GM23338 (cell line): ENCODE results near the gene SLC37A3. TPM values are rescaled to one million over a fixed set of nuclear protein-coding genes. Genes with fewer than 3 reads are reported as not detected.

Source experiments
- ATAC-seq: fragments of 200-7000 bp; cut with Tn5 transposase; 3 replicates; pipeline ENCODE4 v1.9.1; 2020
- DNase-seq: peaks from one replicate; pipeline ENCODE4 v3.0.0-alpha.2; 2015; ENCODE audit warnings: low spot score
- H2AFZ ChIP-seq: fragments of 200-600 bp; sonication (generic); 2 replicates; pipeline ENCODE4 v1.8.0; 2016; ENCODE audit warnings: antibody characterized with exemption, mild to moderate bottlenecking, moderate library complexity
- H3F3A ChIP-seq: fragments of 200-600 bp; sonication (generic); replicated peaks from 2 replicates; pipeline ENCODE4 v1.8.0; 2017; ENCODE audit warnings: antibody characterized with exemption, mixed run types, low read depth
- H3K27ac ChIP-seq: fragments of 200-600 bp; sonication (generic); 2 replicates; pipeline ENCODE4 v1.6.1; 2016; ENCODE audit warnings: low read depth
- H3K27me3 ChIP-seq: fragments of 200-600 bp; sonication (generic); 2 replicates; pipeline ENCODE4 v1.8.0; 2016; ENCODE audit warnings: mild to moderate bottlenecking, mixed run types, moderate library complexity; ENCODE audit not compliant: insufficient read depth
- H3K36me3 ChIP-seq: fragments of 200-600 bp; sonication (generic); 2 replicates; pipeline ENCODE4 v1.8.0; 2016; ENCODE audit warnings: mild to moderate bottlenecking; ENCODE audit not compliant: insufficient read depth
- H3K4me1 ChIP-seq: fragments of 200-600 bp; sonication (generic); 2 replicates; pipeline ENCODE4 v1.8.0; 2016; ENCODE audit warnings: mild to moderate bottlenecking, moderate library complexity; ENCODE audit not compliant: insufficient read depth
- H3K4me2 ChIP-seq: fragments of 200-600 bp; sonication (generic); 2 replicates; pipeline ENCODE4 v1.7.1; 2017; ENCODE audit warnings: mixed run types
- H3K4me3 ChIP-seq: fragments of 200-600 bp; sonication (generic); 2 replicates; pipeline ENCODE4 v1.6.1; 2016; ENCODE audit warnings: mixed run types
- H3K79me2 ChIP-seq: fragments of 200-600 bp; sonication (generic); replicated peaks from 2 replicates; pipeline ENCODE4 v1.8.0; 2017; ENCODE audit warnings: mild to moderate bottlenecking; ENCODE audit not compliant: insufficient read depth
- H3K9me2 ChIP-seq: fragments of 200-600 bp; sonication (generic); 2 replicates; pipeline ENCODE4 v1.8.0; 2017; ENCODE audit not compliant: insufficient read depth
- H4K20me1 ChIP-seq: fragments of 200-600 bp; sonication (generic); replicated peaks from 2 replicates; pipeline ENCODE4 v1.8.0; 2017; ENCODE audit warnings: mild to moderate bottlenecking; ENCODE audit not compliant: insufficient read depth
- H3K27ac Mint-ChIP-seq: 2 replicates; pipeline ENCODE4 v1.8.0; 2020; ENCODE audit warnings: inconsistent platforms, mild to moderate bottlenecking, moderate library complexity, mixed read lengths
- H3K27me3 Mint-ChIP-seq: 3 replicates; pipeline ENCODE4 v1.8.0; 2022; ENCODE audit warnings: low read depth, mild to moderate bottlenecking, moderate library complexity, mixed read lengths, inconsistent platforms; ENCODE audit not compliant: insufficient read depth, poor library complexity
- H3K36me3 Mint-ChIP-seq: 3 replicates; pipeline ENCODE4 v1.8.0; 2021; ENCODE audit warnings: low read depth, mild to moderate bottlenecking, inconsistent platforms, moderate library complexity, mixed read lengths
- H3K4me1 Mint-ChIP-seq: 3 replicates; pipeline ENCODE4 v1.8.0; 2020; ENCODE audit warnings: mild to moderate bottlenecking, inconsistent platforms, mixed read lengths
- H3K4me3 Mint-ChIP-seq: 3 replicates; pipeline ENCODE4 v1.8.0; 2021; ENCODE audit warnings: moderate library complexity, mild to moderate bottlenecking, inconsistent platforms, mixed read lengths
- H3K9me3 Mint-ChIP-seq: 3 replicates; pipeline ENCODE4 v1.8.0; 2020; ENCODE audit warnings: moderate library complexity, mild to moderate bottlenecking, inconsistent platforms, mixed read lengths
- ETS1 ChIP-seq: IDR thresholded peaks from 2 replicates; pipeline ENCODE4 v1.6.1; 2016; ENCODE audit warnings: antibody characterized with exemption
- EZH2 ChIP-seq: fragments of 200-600 bp; sonication (generic); IDR thresholded peaks from one replicate; pipeline ENCODE4 v1.8.0; 2017; ENCODE audit warnings: antibody characterized with exemption, mild to moderate bottlenecking, low read depth; ENCODE audit not compliant: unreplicated experiment
- EZH2phosphoT487 ChIP-seq: fragments of 200-600 bp; sonication (generic); IDR thresholded peaks from one replicate; pipeline ENCODE4 v1.8.1; 2018; ENCODE audit warnings: antibody characterized with exemption; ENCODE audit not compliant: unreplicated experiment
- JUNB ChIP-seq: IDR thresholded peaks from one replicate; pipeline ENCODE4 v1.6.1; 2016; ENCODE audit warnings: antibody characterized with exemption; ENCODE audit not compliant: unreplicated experiment
- NANOG ChIP-seq: IDR thresholded peaks from 2 replicates; pipeline ENCODE4 v1.6.1; 2016; ENCODE audit warnings: antibody characterized with exemption, borderline replicate concordance
- POLR2AphosphoS5 ChIP-seq: IDR thresholded peaks from 2 replicates; pipeline ENCODE4 v1.6.1; 2016; ENCODE audit warnings: antibody characterized with exemption, low read depth
- REST ChIP-seq: IDR thresholded peaks from one replicate; pipeline ENCODE4 v1.6.1; 2018; ENCODE audit warnings: antibody characterized with exemption; ENCODE audit not compliant: unreplicated experiment
- STAT1 ChIP-seq: IDR thresholded peaks from one replicate; pipeline ENCODE4 v1.6.1; 2016; ENCODE audit warnings: antibody characterized with exemption; ENCODE audit not compliant: unreplicated experiment
- ZNF114 ChIP-seq: fragments of 250-450 bp; sonication (Bioruptor Pico); IDR thresholded peaks from 2 replicates; pipeline ENCODE4 v1.5.0; 2020; ENCODE audit warnings: mild to moderate bottlenecking, moderate library complexity
- ZNF331 ChIP-seq: fragments of 250-450 bp; sonication (Bioruptor Pico); IDR thresholded peaks from 2 replicates; pipeline ENCODE4 v1.5.0; 2020; ENCODE audit warnings: low read depth, mild to moderate bottlenecking, moderate library complexity
- ZNF462 ChIP-seq: fragments of 250-450 bp; sonication (Bioruptor Pico); IDR thresholded peaks from 2 replicates; pipeline ENCODE4 v1.5.0; 2020; ENCODE audit warnings: mild to moderate bottlenecking, moderate library complexity
- polyA plus RNA-seq: library from polyadenylated mRNA; unstranded; fragments of >200 nt; fragmentation: Nextera tagmentation; extraction: Ambion mirVana; gene quantifications from 2 replicates; pipeline ENCODE4 v1.2.1, GENCODE V29; 2016
- total RNA-seq: library from RNA; depleted of rRNA; stranded (reverse); fragments of >200 nt; shearing (Covaris generic); gene quantifications from 2 replicates; pipeline ENCODE4 v1.2.3, GENCODE V29; 2014

SLC37A3 gene
- total and polyA plus RNA-seq, 2 experiments from 2014 or later: 35.6 to 86.2 TPM

- TF ChIP-seq ETS1 (no peak), ZNF462 (CRISPR knock-in tag) (no peak), EZH2 (no peak), ZNF331 (CRISPR knock-in tag) (no peak), POLR2AphosphoS5 (no peak), STAT1 (no peak)
Measured at GRCh38 chr7:140292438-140292837, 105.9 kb downstream of the SLC37A3 start (continued).

GRCh38 chr7:140289804-140290203, 108.5 kb downstream of the SLC37A3 start:
- no peaks in the 10 kb centered on the region for H3K27me3 ChIP-seq
- H3K27ac Mint-ChIP-seq: no peak overlapping the region
- TF ChIP-seq REST (no peak), NANOG (no peak), ETS1 (no peak), EZH2 (no peak), STAT1 (no peak), ZNF114 (CRISPR knock-in tag) (no peak), EZH2phosphoT487 (no peak), JUNB (no peak)
- no peaks in the 10 kb centered on the region for H3F3A ChIP-seq
- no peak for ATAC-seq
- no peak overlapping the region for H3K4me3 ChIP-seq
- no peak overlapping the region for H2AFZ ChIP-seq
- peaks cover 3% of the 10 kb centered on the region for H3K27me3 Mint-ChIP-seq
- no peaks in the 10 kb centered on the region for H3K9me2 ChIP-seq
- H3K9me3 Mint-ChIP-seq: no peaks in the 10 kb centered on the region
- H3K4me3 Mint-ChIP-seq: no peak overlapping the region
- H3K4me2 ChIP-seq: no peak overlapping the region
- no peaks in the 10 kb centered on the region for H3K36me3 Mint-ChIP-seq
- no peak for DNase-seq
- no peaks in the 10 kb centered on the region for H3K79me2 ChIP-seq
- H3K4me1 Mint-ChIP-seq: no peaks in the 10 kb centered on the region
- no peaks in the 10 kb centered on the region for H4K20me1 ChIP-seq
- no peaks in the 10 kb centered on the region for H3K36me3 ChIP-seq
- no peak overlapping the region for H3K27ac ChIP-seq
- H3K4me1 ChIP-seq: no peaks in the 10 kb centered on the region
